ENCODE measurements around the gene FASTK.
"Not testable (repeated sequence)": the region's sequence is repeated elsewhere in the genome, so short reads cannot be mapped to it uniquely, and the experiment has no call there.

The FASTK gene

DNA sequence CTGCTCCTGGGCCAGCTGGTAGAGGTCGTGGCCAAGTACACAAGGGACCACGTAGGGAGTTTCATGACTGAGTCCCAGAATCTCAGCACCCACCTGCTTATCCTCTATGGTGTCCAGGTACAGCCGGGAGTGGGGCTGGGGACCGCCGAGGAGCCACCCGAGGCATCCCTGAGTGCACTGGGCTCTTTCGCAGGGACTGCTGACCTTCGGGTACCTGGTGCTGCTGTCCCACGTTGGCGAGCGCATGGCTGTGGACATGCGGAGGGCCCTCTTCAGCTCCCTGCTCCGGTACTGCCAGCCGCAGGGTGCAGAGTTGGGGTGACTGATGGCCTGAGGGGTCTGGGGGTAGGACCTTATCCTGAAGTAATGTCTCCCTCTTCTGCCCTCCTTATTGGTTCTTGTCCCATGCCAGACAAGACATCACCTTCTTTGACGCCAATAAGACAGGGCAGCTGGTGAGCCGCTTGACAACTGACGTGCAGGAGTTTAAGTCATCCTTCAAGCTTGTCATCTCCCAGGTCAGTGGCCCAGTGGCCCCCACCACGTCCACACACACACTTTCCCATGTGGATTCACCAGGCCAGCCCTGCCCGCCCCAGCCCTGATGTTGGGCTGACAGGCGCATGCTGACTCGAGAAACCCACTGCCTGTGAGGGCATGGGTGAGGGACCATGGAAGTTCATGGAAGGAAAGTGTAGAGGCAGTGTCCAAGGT is 46.1 kb downstream of the FASTK start:
- DNase-seq (ENCODE audit: insufficient read length, low spot score) (no peak), FAIRE-seq (no peak)
- TF ChIP-seq POLR2AphosphoS5 (IDR thresholded peaks at IDR 0.05; ENCODE audit: low read depth, low read length) (no peak), POU2F2 (IDR thresholded peaks at IDR 0.05; ENCODE audit: low read depth, low read length) (no peak), SPI1 (IDR thresholded peaks at IDR 0.05; ENCODE audit: low read depth, low read length) (no peak), PAX5 (IDR thresholded peaks at IDR 0.05; ENCODE audit: insufficient read depth, low read length, severe bottlenecking) (no peak), TAF1 (IDR thresholded peaks at IDR 0.05; ENCODE audit: low read depth, low read length) (no peak), POLR2A (IDR thresholded peaks at IDR 0.05; ENCODE audit: low read depth, low read length) (no peak)

DNA sequence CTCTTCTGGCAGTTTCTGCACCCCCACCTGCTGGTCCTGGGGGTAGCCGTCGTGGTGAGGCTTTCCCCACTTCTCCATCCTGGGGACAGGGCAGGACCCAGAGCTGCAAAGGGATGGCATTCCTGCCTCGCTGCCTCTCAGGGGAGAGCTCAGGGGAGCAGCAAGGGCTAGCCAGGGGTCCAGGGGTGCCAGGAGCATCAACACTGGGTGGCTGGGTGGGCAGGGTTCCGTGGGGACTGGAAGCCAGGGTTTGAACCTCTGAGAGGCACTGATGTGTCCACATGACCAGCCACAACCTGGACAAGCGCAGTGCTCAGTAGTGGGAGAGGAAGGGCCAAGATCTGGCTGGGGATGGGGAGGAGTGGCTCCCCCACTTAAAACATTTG is 46.8 kb downstream of the FASTK start:
- TF ChIP-seq POU2F2 (IDR thresholded peaks at IDR 0.05; ENCODE audit: low read depth, low read length) (no peak), TAF1 (IDR thresholded peaks at IDR 0.05; ENCODE audit: low read depth, low read length) (no peak), POLR2A (IDR thresholded peaks at IDR 0.05; ENCODE audit: low read depth, low read length) (no peak), POLR2AphosphoS5 (IDR thresholded peaks at IDR 0.05; ENCODE audit: low read depth, low read length) (no peak), SPI1 (IDR thresholded peaks at IDR 0.05; ENCODE audit: low read depth, low read length) (no peak), PAX5 (IDR thresholded peaks at IDR 0.05; ENCODE audit: insufficient read depth, low read length, severe bottlenecking) (no peak)

GRCh38 chr7:151032936-151033863 is 47.4 kb downstream of the FASTK start:
- DNase-seq (ENCODE audit: insufficient read length, low spot score) (no peak), FAIRE-seq (no peak)
- peak; percentile 34; the same call in 1 of the 2 replicates for TF ChIP-seq SPI1 (IDR thresholded peaks at IDR 0.05; ENCODE audit: low read depth, low read length)
- no peak for TF ChIP-seq POLR2A (IDR thresholded peaks at IDR 0.05; ENCODE audit: low read depth, low read length)

More for the DNA sequence above, 46.8 kb downstream of the FASTK start:
- DNase-seq (ENCODE audit: insufficient read length, low spot score) (no peak), FAIRE-seq (no peak)

GRCh38 chr7:151031011-151031410 is 49.6 kb downstream of the FASTK start:
- TF ChIP-seq PAX5 (IDR thresholded peaks at IDR 0.05; ENCODE audit: insufficient read depth, low read length, severe bottlenecking), result no peak
- no peak for TF ChIP-seq POLR2AphosphoS5 (IDR thresholded peaks at IDR 0.05; ENCODE audit: low read depth, low read length)
- TF ChIP-seq TAF1 (IDR thresholded peaks at IDR 0.05; ENCODE audit: low read depth, low read length), result no peak
- TF ChIP-seq SPI1 (IDR thresholded peaks at IDR 0.05; ENCODE audit: low read depth, low read length), result no peak
- TF ChIP-seq POLR2A (IDR thresholded peaks at IDR 0.05; ENCODE audit: low read depth, low read length), result no peak
- TF ChIP-seq POU2F2 (IDR thresholded peaks at IDR 0.05; ENCODE audit: low read depth, low read length), result no peak
- DNase-seq (ENCODE audit: insufficient read length, low spot score), result no peak
- no peak for FAIRE-seq

DNA sequence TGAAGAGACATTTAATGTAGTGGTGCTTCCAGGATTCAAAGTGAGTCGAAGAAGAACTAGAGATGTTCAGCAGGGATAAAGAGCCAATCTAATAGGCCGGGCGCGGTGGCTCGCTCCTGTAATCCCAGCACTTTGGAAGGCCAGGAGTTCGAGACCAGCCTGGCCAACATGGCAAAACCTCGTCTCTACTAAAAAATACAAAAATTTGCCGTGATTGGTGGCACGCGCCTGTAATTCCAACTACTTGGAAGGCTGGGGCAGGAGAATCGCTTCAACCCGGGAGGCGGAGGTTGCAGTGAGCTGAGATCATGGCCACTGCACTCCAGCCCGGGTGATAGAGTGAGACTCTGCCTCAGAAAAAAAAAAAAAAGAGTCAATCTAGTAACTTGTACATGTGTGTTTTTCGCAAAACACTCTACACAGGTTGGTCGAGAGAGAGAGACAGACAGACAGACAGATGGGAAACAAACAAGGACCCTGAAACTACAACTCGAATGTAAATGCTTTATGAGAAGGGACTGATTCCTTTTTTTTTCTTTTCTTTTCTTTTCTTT is 51.6 kb downstream of the FASTK start:
- DNase-seq (ENCODE audit: insufficient read length, low spot score), result no peak
- TF ChIP-seq SPI1 (IDR thresholded peaks at IDR 0.05; ENCODE audit: low read depth, low read length), result no peak
- no peak for TF ChIP-seq POLR2A (IDR thresholded peaks at IDR 0.05; ENCODE audit: low read depth, low read length)
- no peak for TF ChIP-seq POU2F2 (IDR thresholded peaks at IDR 0.05; ENCODE audit: low read depth, low read length)
- TF ChIP-seq PAX5 (IDR thresholded peaks at IDR 0.05; ENCODE audit: insufficient read depth, low read length, severe bottlenecking), result no peak
- TF ChIP-seq POLR2AphosphoS5 (IDR thresholded peaks at IDR 0.05; ENCODE audit: low read depth, low read length), result no peak
- FAIRE-seq, result no peak

DNA sequence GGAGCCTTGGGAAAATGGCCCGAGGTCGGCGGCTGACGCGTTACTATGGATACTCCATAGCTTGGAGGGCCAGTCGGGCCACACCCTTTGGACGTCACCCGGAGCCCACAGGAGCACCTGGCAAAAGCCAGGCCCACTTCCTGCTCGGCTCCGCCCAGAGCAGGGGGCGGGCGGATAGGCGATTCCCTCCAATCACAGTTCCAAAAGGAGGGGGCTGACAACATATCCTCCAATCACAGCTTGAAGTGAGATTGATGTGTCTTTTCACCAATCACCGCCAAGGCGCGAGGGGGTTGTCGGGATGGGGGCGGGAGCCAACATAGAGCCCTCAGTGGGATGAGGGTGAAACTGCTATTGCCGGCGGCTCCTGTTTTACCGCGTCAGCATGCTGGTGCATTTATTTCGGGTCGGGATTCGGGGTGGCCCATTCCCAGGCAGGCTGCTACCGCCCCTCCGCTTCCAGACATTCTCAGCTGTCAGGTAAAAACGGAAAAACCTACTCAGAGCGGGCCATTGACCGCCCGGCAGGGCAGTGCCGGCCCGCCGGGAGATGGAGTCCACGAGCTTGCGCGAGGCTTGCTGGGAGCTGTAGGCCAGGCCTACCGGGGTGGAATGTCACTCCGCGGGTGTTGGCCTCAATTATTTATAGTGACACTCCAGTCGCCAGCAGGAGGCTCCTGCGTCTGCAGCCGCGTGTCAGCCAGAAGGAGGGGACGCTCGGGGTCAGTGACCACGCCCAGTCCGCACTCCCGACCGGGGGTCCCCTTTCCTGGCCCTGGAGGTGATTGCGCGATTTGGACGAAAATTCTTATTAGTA is 52.3 kb downstream of the FASTK start, which contains the start of gene ABCB8:
Gene ABCB8 (plus strand): TSS at position 320 of the 817 bp plus-strand sequence. CDS start 66 bp downstream, at position 386.
- DNase-seq (ENCODE audit: insufficient read length, low spot score), result peak; percentile 99
- FAIRE-seq, result peak; percentile 93
- TF ChIP-seq SPI1 (IDR thresholded peaks at IDR 0.05; ENCODE audit: low read depth, low read length) (peak; percentile 53; the same call in 1 of the 2 replicates), TAF1 (IDR thresholded peaks at IDR 0.05; ENCODE audit: low read depth, low read length) (no peak), POLR2A (IDR thresholded peaks at IDR 0.05; ENCODE audit: low read depth, low read length) (peak; percentile 48; the same call in 1 of the 2 replicates)

DNA sequence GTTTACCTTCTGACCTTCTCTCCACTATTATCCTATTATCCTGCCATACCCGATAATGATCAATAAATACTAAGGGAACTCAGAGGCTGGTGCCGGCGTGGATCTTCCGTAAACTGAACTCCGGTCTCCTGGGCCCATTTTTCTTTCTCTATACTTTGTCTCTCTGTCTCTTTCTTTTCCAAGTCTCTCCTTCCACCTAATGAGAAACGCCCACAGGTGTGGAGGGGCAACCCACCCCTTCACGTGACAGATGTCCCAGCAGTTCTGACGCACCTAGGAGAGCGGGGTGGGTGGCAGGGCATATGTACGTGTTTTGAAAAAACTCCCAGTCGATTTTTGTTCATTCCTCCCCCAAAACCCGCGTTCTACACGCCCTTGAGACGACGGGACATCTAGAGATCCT is 52.9 kb downstream of the FASTK start:
- DNase-seq (ENCODE audit: insufficient read length, low spot score); FAIRE-seq: not testable (repeated sequence)

DNA sequence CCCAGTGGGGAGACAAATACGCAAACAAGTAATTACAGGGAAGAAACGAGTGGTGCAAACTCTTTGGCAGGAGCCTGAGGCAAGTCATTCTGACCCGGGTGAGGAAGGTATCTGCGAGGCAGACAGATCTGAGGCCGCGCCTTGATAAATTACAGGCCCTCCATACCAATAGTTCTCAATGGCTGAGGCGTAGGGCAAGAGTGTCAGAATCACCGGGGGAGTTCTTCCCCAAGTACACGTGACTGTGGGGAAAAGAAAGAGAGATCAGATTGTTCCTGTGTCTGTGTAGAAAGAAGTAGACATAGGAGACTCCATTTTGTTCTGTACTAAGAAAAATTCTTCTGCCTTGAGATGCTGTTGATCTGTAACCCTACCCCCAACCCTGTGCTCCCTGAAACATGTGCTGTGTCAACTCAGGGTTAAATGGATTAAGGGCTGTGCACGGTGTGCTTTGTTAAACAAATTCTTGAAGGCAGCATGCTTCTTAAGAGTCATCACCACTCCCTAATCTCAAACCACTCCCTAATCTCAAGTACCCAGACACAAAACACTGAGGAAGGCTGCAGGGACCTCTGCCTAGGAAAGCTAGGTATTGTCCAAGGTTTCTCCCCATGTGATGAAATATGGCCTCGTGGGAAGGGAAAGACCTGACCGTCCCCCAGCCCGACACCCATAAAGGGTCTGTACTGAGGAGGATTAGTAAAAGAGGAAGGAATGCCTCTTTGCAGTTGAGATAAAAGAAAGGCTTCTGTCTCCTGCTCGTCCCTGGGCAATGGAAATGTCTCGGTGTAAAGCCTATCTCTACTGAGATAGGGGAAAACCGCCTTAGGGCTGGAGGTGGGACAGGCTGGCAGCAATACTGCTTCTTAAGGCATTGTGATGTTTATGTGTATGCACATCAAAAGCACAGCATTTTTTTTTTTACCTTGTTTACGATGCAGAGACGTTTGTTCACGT is 53.6 kb downstream of the FASTK start:
- not testable (repeated sequence) for DNase-seq (ENCODE audit: insufficient read length, low spot score); FAIRE-seq

Measured in GM12891 (cell line).